ENCODE data around the gene CHD8.

Gene CHD8

DNA sequence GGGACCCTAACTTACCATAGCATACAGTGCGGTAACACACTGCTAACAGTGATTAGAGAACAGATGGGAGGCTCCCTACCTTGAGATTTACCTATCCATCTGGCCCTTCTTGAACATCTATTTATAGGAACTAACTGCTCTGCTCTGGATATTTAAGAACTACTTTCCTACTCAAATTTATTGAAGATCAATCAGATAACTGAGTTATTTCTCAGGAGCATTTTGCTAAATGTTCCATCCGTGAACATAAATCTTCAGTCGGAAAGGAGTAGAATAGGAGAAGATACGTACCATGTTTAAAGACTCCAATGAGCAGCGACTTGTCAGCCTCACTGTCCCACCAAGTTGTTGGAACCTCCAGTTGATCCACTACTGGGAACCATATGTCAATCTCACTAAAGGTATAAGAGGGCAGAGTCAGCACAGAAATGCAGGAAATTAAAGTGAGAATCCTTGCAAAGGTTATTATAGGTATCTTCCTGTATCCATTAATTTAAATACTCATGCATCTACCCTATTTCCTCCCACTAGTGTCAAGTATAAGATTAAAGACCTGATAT is 56.5 kb downstream of the CHD8 start:
- Mint-ChIP-seq H3K9me3 (no peaks in the 10 kb centered on the region), H3K27me3 (ENCODE audit: low read depth, poor library complexity) (peaks cover 3% of the 10 kb centered on the region), H3K4me1 (no peaks in the 10 kb centered on the region), H3K4me3 (no peak overlapping the region), H3K36me3 (ENCODE audit: low read depth) (peaks cover 76% of the 10 kb centered on the region), H3K27ac (no peak overlapping the region)
- TF ChIP-seq, protein P1, sequence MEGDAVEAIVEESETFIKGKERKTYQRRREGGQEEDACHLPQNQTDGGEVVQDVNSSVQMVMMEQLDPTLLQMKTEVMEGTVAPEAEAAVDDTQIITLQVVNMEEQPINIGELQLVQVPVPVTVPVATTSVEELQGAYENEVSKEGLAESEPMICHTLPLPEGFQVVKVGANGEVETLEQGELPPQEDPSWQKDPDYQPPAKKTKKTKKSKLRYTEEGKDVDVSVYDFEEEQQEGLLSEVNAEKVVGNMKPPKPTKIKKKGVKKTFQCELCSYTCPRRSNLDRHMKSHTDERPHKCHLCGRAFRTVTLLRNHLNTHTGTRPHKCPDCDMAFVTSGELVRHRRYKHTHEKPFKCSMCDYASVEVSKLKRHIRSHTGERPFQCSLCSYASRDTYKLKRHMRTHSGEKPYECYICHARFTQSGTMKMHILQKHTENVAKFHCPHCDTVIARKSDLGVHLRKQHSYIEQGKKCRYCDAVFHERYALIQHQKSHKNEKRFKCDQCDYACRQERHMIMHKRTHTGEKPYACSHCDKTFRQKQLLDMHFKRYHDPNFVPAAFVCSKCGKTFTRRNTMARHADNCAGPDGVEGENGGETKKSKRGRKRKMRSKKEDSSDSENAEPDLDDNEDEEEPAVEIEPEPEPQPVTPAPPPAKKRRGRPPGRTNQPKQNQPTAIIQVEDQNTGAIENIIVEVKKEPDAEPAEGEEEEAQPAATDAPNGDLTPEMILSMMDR (IDR thresholded peaks at IDR 0.05): no peak
- DNase-seq: no peak

- peaks cover 3% of the 10 kb centered on the region for H3K27me3 Mint-ChIP-seq (ENCODE audit: low read depth, poor library complexity)
- DNase-seq: no peak
- no peak overlapping the region for H3K4me3 Mint-ChIP-seq
- H3K27ac Mint-ChIP-seq: no peak overlapping the region
- peaks cover 78% of the 10 kb centered on the region for H3K36me3 Mint-ChIP-seq (ENCODE audit: low read depth)
- no peaks in the 10 kb centered on the region for H3K4me1 Mint-ChIP-seq
- TF ChIP-seq, protein P1 (IDR thresholded peaks at IDR 0.05): no peak
- no peaks in the 10 kb centered on the region for H3K9me3 Mint-ChIP-seq
Measured at GRCh38 chr14:21398901-21399300, 57.0 kb downstream of the CHD8 start.

GRCh38 chr14:21395450-21395849 is 60.5 kb downstream of the CHD8 start:
- Mint-ChIP-seq H3K27ac (no peak overlapping the region), H3K36me3 (ENCODE audit: low read depth) (peaks cover 81% of the 10 kb centered on the region), H3K27me3 (ENCODE audit: low read depth, poor library complexity) (no peaks in the 10 kb centered on the region), H3K9me3 (no peaks in the 10 kb centered on the region), H3K4me1 (no peaks in the 10 kb centered on the region), H3K4me3 (no peak overlapping the region)
- DNase-seq: no peak
- TF ChIP-seq, protein P1 (IDR thresholded peaks at IDR 0.05): no peak

- Mint-ChIP-seq H3K27ac (peak overlapping the region; percentile 100), H3K9me3 (no peaks in the 10 kb centered on the region), H3K36me3 (ENCODE audit: low read depth) (peaks cover 42% of the 10 kb centered on the region), H3K27me3 (ENCODE audit: low read depth, poor library complexity) (peaks cover 2% of the 10 kb centered on the region), H3K4me3 (peak overlapping the region; percentile 54), H3K4me1 (peaks cover 36% of the 10 kb centered on the region)
- no peak for DNase-seq
- TF ChIP-seq, protein P1 (IDR thresholded peaks at IDR 0.05): no peak
Measured at GRCh38 chr14:21385188-21385904, 70.6 kb downstream of the CHD8 start.

DNA sequence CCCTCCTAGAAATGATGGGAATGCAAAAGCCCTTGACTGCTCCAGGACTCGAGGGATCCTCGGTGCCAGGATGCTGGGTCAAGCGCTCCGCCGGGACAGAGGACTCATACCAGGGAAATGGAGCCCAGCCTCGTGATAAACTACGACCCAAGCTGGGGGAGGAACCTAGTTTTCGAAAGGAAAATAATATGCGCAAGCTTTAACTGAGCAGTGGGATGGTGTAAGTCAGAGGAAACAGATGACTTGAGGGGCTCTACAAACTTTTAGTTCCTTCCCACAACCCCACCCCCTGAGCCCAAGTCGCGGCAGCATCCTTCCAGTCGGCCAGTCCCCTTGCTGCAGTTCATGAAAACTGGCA is 71.5 kb downstream of the CHD8 start:
- DNase-seq: no peak
- peak overlapping the region; percentile 98 for H3K4me3 Mint-ChIP-seq
- peak overlapping the region; percentile 100 for H3K27ac Mint-ChIP-seq
- no peaks in the 10 kb centered on the region for H3K9me3 Mint-ChIP-seq
- peaks cover 36% of the 10 kb centered on the region for H3K4me1 Mint-ChIP-seq
- TF ChIP-seq, protein P1 (IDR thresholded peaks at IDR 0.05): no peak
- H3K27me3 Mint-ChIP-seq (ENCODE audit: low read depth, poor library complexity): peaks cover 2% of the 10 kb centered on the region
- H3K36me3 Mint-ChIP-seq (ENCODE audit: low read depth): peaks cover 35% of the 10 kb centered on the region

Data from nephron progenitor cell (in vitro differentiated cells).